Heart left ventricle (tissue), 16 donors: ENCODE results near the gene EMID1. TPM values are rescaled to one million over a fixed set of nuclear protein-coding genes. Genes with fewer than 3 reads are reported as not detected.

Source experiments
- ATAC-seq, 4 donors: fragments of 200-7000 bp; cut with Tn5 transposase; one replicate each; pipeline ENCODE4 v1.9.1; 2020 to 2022; ENCODE audit warnings: moderate library complexity in 4 of 4, mild to moderate bottlenecking in 3 of 4, moderate number of reproducible peaks in 1 of 4
- DNase-seq, 5 donors: peaks; one replicate each; pipeline ENCODE4 v3.0.0-alpha.2; 2020
- H3K27ac ChIP-seq, 12 donors: fragments of 200-600 bp; sonication (generic) in 4 of 12; one replicate each; pipeline versions ENCODE4 v1.5.0 to v1.8.0; 2016 to 2022; ENCODE audit warnings: mild to moderate bottlenecking in 2 of 12
- H3K27me3 ChIP-seq, 9 donors: fragments of 200-600 bp; sonication (generic) in 2 of 9; one replicate each; pipeline versions ENCODE4 v1.5.1 to v1.8.0; 2016 to 2022; ENCODE audit warnings: mild to moderate bottlenecking in 3 of 9
- H3K36me3 ChIP-seq, 9 donors: fragments of 200-600 bp; sonication (generic) in 2 of 9; one replicate each; pipeline versions ENCODE4 v1.5.0 to v1.8.0; 2018 to 2022; ENCODE audit warnings: mild to moderate bottlenecking in 2 of 9
- H3K4me1 ChIP-seq, 12 donors: fragments of 200-600 bp; sonication (generic) in 4 of 12; one replicate each; pipeline versions ENCODE4 v1.5.0 to v1.8.0; 2016 to 2022; ENCODE audit warnings: mild to moderate bottlenecking in 3 of 12
- H3K4me3 ChIP-seq, 12 donors: fragments of 200-600 bp; sonication (generic) in 4 of 12; one replicate each; pipeline versions ENCODE4 v1.5.0 to v1.8.0; 2017 to 2022; ENCODE audit warnings: mild to moderate bottlenecking in 9 of 12, moderate library complexity in 4 of 12
- H3K9me3 ChIP-seq, 12 donors: fragments of 200-600 bp; sonication (generic) in 4 of 12; one replicate each; pipeline versions ENCODE4 v1.5.0 to v1.8.0; 2016 to 2022; ENCODE audit warnings: mild to moderate bottlenecking in 1 of 12
- POLR2A ChIP-seq, 2 donors: fragments of 450-650 bp; IDR thresholded peaks; one replicate each; pipeline ENCODE4 v1.6.1; 2017; ENCODE audit warnings: antibody characterized with exemption in 2 of 2, mild to moderate bottlenecking in 2 of 2, moderate library complexity in 2 of 2
- WGBS, 4 donors: extraction: QIAGEN DNeasy Blood & Tissue Kit in 2 of 4; methylation state at CpG; one replicate each; pipeline versions ENCODE4 v1.1.5 to v1.1.7; 2013 to 2018; 5-methylcytosine and 5-hydroxymethylcytosine counted together
- intact Hi-C, 10 donors: fragments of 100-400 bp; cut with DNase I; formaldehyde crosslinking; loops; one replicate each; pipeline versions ENCODE4 v1.11.1 to v1.14.2; 2022
- polyA plus RNA-seq, 2 donors: library from polyadenylated mRNA; stranded (reverse); fragments of 200-250 nt; gene quantifications; one replicate each; pipeline ENCODE4 v1.2.3, GENCODE V29; 2013
- total RNA-seq, 9 donors: library from RNA; depleted of rRNA in 2 of 9; stranded (reverse); fragments of >200 nt in 2 of 9; fragmentation: NEBNext Ultra II Directional in 3 of 9; extraction: Animal tissue kit (Norgen Biotek cat#: 25700) in 3 of 9; gene quantifications; one replicate each; pipeline versions ENCODE4 v1.1.0 to v1.2.4, GENCODE V29; 2016 to 2023
- TF ChIP-seq, protein P1 (sequence below), 12 donors: fragments of 200-600 bp; sonication (generic) in 4 of 12; IDR thresholded peaks; one replicate each; pipeline versions ENCODE4 v1.5.0 to v1.8.0; 2018 to 2022; ENCODE audit warnings: antibody characterized with exemption in 12 of 12, mild to moderate bottlenecking in 5 of 12
- donor health status: ischemic (EF 13 %, LVEDD 7.1; RV severe dilation, severe dysfunction).
- donor health status: healthy with polysubstance abuse.
- donor health status: DM: no; HTN: yes; CAD: no.
- donor health status: DM: no; HTN: no; CAD: no.
- donor health status: ischemic (EF 25% LVEDD 6.9; RV normal size, moderate dysfunction).
- donor health status: ischemic (EF 25% LVEDD 5.7; RV mildly dilated, moderate dysfunction).
- donor health status: healthy.
- donor health status: DM: yes; HTN: yes; CAD: no.
- donor health status: ischemic (EF 35%, LVEDD 5.7; RV mildly dilated, moderate dysfunction).
- donor health status: nonischemic (EF 11% LVEDD 7.7; RV severe dilation, severe dysfunction).
- donor health status: DM: yes; HTN: yes; CAD: no.
- donor health status: PGD.
- donor health status: ischemic (EF 29% LVEDD 5.4; RV normal size, mild dysfunction).
- donor health status: nonischemic (EF 23%, LVEDD 6.1; RV moderate dilation, normal function).

Gene EMID1
- total and polyA plus RNA-seq, 11 donors, result 0.16 to 1.5 (median 0.32) TPM; not detected in 2

DNA sequence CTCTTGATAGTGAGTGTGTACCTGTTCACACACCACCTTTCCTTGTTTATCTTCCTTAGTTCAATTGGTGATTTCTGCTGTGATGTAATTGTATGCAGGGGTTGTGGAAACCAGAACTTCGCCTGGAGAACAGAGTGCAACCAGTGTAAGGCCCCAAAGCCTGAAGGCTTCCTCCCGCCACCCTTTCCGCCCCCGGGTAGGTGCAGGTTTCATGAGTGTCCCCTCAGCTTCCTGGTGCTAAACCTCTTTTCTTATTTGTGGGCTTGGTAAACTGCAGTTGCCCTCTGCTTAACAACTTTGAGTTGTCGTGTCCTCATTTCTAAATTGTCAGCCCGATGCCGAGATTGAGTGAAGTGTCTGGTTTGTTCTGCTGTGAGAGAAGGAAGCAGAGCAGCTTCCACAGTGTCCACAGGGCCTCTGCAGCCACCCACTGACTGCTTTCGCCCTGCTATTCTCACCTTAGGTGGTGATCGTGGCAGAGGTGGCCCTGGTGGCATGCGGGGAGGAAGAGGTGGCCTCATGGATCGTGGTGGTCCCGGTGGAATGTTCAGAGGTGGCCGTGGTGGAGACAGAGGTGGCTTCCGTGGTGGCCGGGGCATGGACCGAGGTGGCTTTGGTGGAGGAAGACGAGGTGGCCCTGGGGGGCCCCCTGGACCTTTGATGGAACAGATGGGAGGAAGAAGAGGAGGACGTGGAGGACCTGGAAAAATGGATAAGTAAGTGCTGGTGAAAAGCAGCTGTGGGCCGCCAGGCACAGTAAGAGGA is 93.6 kb downstream of the EMID1 start:
- Histone ChIP-seq H3K9me3 (no peaks in the 10 kb centered on the region), H3K27ac (no peak overlapping the region), H3K27me3 (no peaks in the 10 kb centered on the region), H3K36me3 (peaks cover 7 to 72% (median 67%) of the 10 kb centered on the region in 9 donors), H3K4me3 (no peak overlapping the region), H3K4me1 (peaks cover 0 to 15% (median 8%) of the 10 kb centered on the region in 12 donors)
- DNase-seq (peak in 1 of 5 donors; percentile 55), ATAC-seq (no peak)
- intact Hi-C loops, result no loop called here
- 86 to 89% (median 88%) methylated on average over 19 of the region's 19 CpGs for WGBS, 4 donors
- TF ChIP-seq, protein P1, sequence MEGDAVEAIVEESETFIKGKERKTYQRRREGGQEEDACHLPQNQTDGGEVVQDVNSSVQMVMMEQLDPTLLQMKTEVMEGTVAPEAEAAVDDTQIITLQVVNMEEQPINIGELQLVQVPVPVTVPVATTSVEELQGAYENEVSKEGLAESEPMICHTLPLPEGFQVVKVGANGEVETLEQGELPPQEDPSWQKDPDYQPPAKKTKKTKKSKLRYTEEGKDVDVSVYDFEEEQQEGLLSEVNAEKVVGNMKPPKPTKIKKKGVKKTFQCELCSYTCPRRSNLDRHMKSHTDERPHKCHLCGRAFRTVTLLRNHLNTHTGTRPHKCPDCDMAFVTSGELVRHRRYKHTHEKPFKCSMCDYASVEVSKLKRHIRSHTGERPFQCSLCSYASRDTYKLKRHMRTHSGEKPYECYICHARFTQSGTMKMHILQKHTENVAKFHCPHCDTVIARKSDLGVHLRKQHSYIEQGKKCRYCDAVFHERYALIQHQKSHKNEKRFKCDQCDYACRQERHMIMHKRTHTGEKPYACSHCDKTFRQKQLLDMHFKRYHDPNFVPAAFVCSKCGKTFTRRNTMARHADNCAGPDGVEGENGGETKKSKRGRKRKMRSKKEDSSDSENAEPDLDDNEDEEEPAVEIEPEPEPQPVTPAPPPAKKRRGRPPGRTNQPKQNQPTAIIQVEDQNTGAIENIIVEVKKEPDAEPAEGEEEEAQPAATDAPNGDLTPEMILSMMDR (IDR thresholded peaks at IDR 0.05), result no peak
- TF ChIP-seq POLR2A (IDR thresholded peaks at IDR 0.05), result no peak

DNA sequence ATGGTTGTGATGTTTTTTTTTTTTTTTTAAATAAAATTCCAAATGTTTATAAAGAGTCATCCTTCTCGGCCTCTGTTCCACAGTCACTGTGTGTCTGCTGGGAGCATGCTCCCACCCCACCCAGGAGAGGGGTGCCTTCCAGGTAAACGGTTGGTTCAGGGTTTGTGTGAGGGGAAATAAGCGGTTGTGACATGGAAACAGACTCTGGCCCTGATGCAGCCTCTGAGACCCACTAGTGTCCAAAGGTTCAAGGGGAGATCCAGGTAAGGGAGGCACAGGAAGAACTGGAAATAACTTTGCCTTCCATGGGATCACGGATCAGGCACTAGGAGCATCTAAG is 94.7 kb downstream of the EMID1 start:
- peaks cover 0 to 15% (median 8%) of the 10 kb centered on the region in 12 donors for H3K4me1 ChIP-seq
- no peak overlapping the region for H3K27ac ChIP-seq
- H3K9me3 ChIP-seq, result no peaks in the 10 kb centered on the region
- TF ChIP-seq, protein P1 (IDR thresholded peaks at IDR 0.05), result no peak
- no peak for TF ChIP-seq POLR2A (IDR thresholded peaks at IDR 0.05)
- peaks cover 7 to 61% (median 55%) of the 10 kb centered on the region in 9 donors for H3K36me3 ChIP-seq
- intact Hi-C loops, result loop anchor here in 1 of 10 donors (5.0 kb wide), 1 partner anchor 57 kb away; no protein-coding TSS in a partner anchor
- no peak overlapping the region for H3K4me3 ChIP-seq
- ATAC-seq (no peak), DNase-seq (no peak)
- no peaks in the 10 kb centered on the region for H3K27me3 ChIP-seq
- WGBS, 4 donors, result 61 to 71% (median 70%) methylated on average over 4 of the region's 4 CpGs

DNA sequence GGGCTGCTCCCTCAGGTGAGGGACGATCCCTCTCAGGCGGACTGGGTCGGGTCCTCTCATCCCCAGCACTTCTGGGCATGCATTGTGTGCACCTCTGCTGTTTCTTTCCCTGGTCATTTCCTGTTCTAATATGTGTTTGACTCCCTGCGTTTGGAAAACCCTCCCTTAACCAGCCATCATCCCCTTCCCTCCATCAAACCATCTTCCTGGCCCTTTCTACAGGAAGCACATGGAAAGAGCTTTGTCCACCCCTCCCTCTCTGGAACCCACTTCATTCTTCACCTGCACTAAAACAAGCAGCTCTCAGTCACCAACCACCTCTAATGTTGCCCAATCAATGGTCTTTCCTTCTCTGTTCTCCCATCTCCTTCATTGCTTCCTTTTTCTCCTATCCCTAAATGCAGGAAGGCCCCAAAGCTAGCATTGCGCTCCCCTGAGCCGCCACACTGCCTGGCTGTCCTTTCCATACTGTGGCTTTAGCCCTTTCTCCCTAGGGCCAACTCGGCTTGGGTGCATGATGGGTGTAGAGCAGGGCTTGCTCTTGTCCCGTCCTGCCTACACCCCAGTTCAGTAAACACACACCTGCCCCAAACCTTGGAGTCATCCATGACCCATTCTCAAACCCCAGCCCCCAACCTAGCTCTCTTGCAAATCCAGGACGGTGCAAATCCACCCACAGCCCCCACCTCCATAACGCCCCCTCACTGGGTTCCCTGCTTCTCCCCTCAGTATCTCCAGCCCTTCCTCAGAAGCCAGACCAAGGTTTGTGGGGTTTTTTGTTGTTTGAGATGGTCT is 95.3 kb downstream of the EMID1 start:
- DNase-seq (peak in 1 of 5 donors; percentile 21), ATAC-seq (no peak)
- Histone ChIP-seq H3K4me1 (peaks cover 0 to 18% (median 10%) of the 10 kb centered on the region in 12 donors), H3K36me3 (peaks cover 7 to 56% (median 50%) of the 10 kb centered on the region in 9 donors), H3K4me3 (no peak overlapping the region), H3K27ac (no peak overlapping the region), H3K27me3 (no peaks in the 10 kb centered on the region), H3K9me3 (no peaks in the 10 kb centered on the region)
- TF ChIP-seq, protein P1 (IDR thresholded peaks at IDR 0.05), result no peak
- TF ChIP-seq POLR2A (IDR thresholded peaks at IDR 0.05), result no peak
- intact Hi-C loops, result loop anchor here in 1 of 10 donors (5.0 kb wide), 1 partner anchor 56 kb away; no protein-coding TSS in a partner anchor
- 75 to 79% (median 77%) methylated on average over 10 of the region's 10 CpGs for WGBS, 4 donors
